Glomerular visceral epithelial cell (primary cell): ENCODE measurements around the gene CARD19.

ENCODE experiments used
- DNase-seq: peaks from one replicate; pipeline ENCODE4 v3.0.0-alpha.2; 2016; ENCODE audit errors: extremely low spot score

CARD19 gene

GRCh38 chr9:93161786-93162562 is 66.0 kb downstream of the CARD19 start:
- no peak for DNase-seq
